GM19395 (cell line): Measurements from ENCODE around the gene DTL.

ENCODE experiments used
- ATAC-seq: cut with Tn5 transposase; IDR thresholded peaks from one replicate; pipeline ENCODE4 v1.9.1; 2021; ENCODE audit warnings: mild to moderate bottlenecking, moderate library complexity; ENCODE audit not compliant: unreplicated experiment

The DTL gene

GRCh38 chr1:212082765-212083406 lies 47.3 kb downstream of the DTL start:
- ATAC-seq, result no peak

GRCh38 chr1:212089560-212090163 lies 54.1 kb downstream of the DTL start:
- ATAC-seq, result no peak

GRCh38 chr1:212091438-212092121 lies 56.0 kb downstream of the DTL start:
- no peak for ATAC-seq

GRCh38 chr1:212097360-212097759 lies 61.8 kb downstream of the DTL start:
- no peak for ATAC-seq

- no peak for ATAC-seq
Measured at GRCh38 chr1:212098310-212098709, 62.8 kb downstream of the DTL start.

GRCh38 chr1:212098771-212099170 lies 63.2 kb downstream of the DTL start:
- no peak for ATAC-seq

- no peak for ATAC-seq
Measured at GRCh38 chr1:212101251-212101650, 65.7 kb downstream of the DTL start.

GRCh38 chr1:212101735-212102134 lies 66.2 kb downstream of the DTL start:
- ATAC-seq, result no peak

GRCh38 chr1:212104586-212105325 lies 69.2 kb downstream of the DTL start:
- ATAC-seq, result no peak

- ATAC-seq, result no peak
Measured at GRCh38 chr1:212106286-212106792, 70.8 kb downstream of the DTL start.

GRCh38 chr1:212107481-212107880 lies 71.9 kb downstream of the DTL start:
- ATAC-seq, result no peak

GRCh38 chr1:212108187-212108586 lies 72.6 kb downstream of the DTL start:
- no peak for ATAC-seq

GRCh38 chr1:212108981-212109380 lies 73.4 kb downstream of the DTL start:
- no peak for ATAC-seq

GRCh38 chr1:212109728-212110127 lies 74.2 kb downstream of the DTL start:
- ATAC-seq, result no peak

- ATAC-seq, result no peak
Measured at GRCh38 chr1:212110617-212111016, 75.1 kb downstream of the DTL start.

- no peak for ATAC-seq
Measured at GRCh38 chr1:212111536-212111935, 76.0 kb downstream of the DTL start.

- ATAC-seq, result no peak
Measured at GRCh38 chr1:212113706-212114105, 78.2 kb downstream of the DTL start.

- ATAC-seq, result no peak
Measured at GRCh38 chr1:212118167-212118871, 82.8 kb downstream of the DTL start.

- no peak for ATAC-seq
Measured at GRCh38 chr1:212118872-212119260, 83.3 kb downstream of the DTL start.

GRCh38 chr1:212119397-212119837 lies 83.9 kb downstream of the DTL start:
- no peak for ATAC-seq

- no peak for ATAC-seq
Measured at GRCh38 chr1:212119863-212120262, 84.3 kb downstream of the DTL start.
